K562 treated with DMSO at 1 percent for 12 hours (cell line): ENCODE data around the gene CTNND2. TPM values are rescaled to one million over a fixed set of nuclear protein-coding genes. Genes with fewer than 3 reads are reported as not detected.

ENCODE experiments used
- total RNA-seq: library from RNA; unstranded; fragments of 300-600 nt; gene quantifications from 2 replicates; pipeline ENCODE4 v1.2.3, GENCODE V29; 2022; ENCODE audit not compliant: insufficient read depth

CTNND2 gene, protein sequence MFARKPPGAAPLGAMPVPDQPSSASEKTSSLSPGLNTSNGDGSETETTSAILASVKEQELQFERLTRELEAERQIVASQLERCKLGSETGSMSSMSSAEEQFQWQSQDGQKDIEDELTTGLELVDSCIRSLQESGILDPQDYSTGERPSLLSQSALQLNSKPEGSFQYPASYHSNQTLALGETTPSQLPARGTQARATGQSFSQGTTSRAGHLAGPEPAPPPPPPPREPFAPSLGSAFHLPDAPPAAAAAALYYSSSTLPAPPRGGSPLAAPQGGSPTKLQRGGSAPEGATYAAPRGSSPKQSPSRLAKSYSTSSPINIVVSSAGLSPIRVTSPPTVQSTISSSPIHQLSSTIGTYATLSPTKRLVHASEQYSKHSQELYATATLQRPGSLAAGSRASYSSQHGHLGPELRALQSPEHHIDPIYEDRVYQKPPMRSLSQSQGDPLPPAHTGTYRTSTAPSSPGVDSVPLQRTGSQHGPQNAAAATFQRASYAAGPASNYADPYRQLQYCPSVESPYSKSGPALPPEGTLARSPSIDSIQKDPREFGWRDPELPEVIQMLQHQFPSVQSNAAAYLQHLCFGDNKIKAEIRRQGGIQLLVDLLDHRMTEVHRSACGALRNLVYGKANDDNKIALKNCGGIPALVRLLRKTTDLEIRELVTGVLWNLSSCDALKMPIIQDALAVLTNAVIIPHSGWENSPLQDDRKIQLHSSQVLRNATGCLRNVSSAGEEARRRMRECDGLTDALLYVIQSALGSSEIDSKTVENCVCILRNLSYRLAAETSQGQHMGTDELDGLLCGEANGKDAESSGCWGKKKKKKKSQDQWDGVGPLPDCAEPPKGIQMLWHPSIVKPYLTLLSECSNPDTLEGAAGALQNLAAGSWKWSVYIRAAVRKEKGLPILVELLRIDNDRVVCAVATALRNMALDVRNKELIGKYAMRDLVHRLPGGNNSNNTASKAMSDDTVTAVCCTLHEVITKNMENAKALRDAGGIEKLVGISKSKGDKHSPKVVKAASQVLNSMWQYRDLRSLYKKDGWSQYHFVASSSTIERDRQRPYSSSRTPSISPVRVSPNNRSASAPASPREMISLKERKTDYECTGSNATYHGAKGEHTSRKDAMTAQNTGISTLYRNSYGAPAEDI (N-terminal part only)
- not detected in 2 replicates for total RNA-seq

DNA sequence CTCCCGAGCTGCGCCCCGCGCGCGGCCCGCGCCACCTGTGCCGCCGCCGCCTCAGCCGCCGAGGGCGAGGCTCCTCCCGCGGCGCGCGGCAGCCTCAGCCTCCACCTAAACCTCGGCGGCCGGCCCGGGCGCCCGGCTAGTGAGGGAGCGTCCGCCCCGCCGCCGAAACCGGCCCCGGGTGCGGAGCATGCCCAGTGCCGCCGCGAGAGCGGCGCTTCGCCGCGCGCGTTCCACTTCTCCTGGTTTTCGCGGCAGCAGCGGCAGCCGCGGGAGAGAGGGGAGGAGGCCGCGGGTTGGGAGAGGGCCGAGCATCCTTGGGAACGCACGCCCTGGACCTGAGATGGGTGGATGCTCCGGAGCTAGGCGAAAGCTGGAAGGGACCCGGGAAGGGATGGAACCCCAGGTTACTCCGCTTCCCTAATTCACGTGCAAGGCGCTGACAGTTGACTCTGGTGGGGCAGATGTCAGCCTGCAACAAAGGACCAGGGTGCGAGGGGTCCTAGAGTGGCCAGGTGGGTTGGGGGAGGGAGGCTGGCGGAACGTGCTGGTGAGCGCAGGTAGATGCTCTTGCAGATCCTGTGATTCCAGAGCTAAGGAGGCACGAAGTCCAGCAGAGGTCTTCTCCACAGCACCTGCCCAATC is at the start of gene CTNND2:
TSS of gene CTNND2 (minus strand) at position 182 of the 642 bp plus-strand sequence. CDS start 593 bp downstream, outside the sequence.

